GF-D8 (cell line): ENCODE data around the gene ZFHX3.
A peak's percentile ranks its signal among the peaks of the same experiment; 100 is the strongest.
"Not testable (repeated sequence)": the region's sequence is repeated elsewhere in the genome, so short reads cannot be mapped to it uniquely, and the experiment has no call there.

Experiments
- DNase-seq: peaks from one replicate; lab custom pipeline; 2025; lab: John Stamatoyannopoulos, UW

The ZFHX3 gene

GRCh38 chr16:72996291-72997062 is 51.5 kb downstream of the ZFHX3 start:
- no peak for DNase-seq

- not testable (repeated sequence) for DNase-seq
Measured at GRCh38 chr16:72995882-72996270, 52.1 kb downstream of the ZFHX3 start.

DNA sequence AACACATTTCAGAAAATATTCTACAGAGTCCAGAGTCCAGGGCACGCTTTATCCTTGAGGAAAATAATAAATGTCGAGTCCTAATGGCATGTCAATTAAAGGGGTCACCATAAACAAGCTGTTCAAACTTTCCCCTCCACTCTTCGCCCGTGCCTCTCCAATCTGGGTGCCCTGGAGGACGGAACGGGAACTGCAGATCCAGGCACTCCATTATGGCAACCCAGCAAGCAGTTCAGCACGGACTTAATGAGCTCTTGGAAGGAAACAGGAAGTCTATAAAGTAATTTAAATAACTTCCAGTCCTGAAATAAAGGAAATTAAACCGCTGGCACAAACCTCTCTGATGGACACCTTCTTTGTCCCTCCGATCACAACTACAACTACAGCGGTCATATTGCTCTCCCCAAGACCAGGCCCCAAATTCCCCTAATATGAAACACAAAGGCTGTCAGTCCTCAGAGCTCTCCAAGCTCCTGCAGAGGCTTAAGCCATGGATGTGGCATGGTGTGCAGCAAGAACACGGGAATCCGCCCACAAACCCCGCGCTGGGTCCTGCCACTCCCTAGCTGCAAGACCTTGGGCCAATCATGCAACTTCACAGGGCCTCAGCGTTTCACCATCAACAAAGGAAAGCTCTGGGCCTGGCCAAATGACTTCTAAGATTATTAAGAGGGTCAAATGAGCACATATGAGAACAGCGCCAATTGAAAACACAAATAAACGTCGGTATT is 52.6 kb downstream of the ZFHX3 start:
- no peak for DNase-seq

DNA sequence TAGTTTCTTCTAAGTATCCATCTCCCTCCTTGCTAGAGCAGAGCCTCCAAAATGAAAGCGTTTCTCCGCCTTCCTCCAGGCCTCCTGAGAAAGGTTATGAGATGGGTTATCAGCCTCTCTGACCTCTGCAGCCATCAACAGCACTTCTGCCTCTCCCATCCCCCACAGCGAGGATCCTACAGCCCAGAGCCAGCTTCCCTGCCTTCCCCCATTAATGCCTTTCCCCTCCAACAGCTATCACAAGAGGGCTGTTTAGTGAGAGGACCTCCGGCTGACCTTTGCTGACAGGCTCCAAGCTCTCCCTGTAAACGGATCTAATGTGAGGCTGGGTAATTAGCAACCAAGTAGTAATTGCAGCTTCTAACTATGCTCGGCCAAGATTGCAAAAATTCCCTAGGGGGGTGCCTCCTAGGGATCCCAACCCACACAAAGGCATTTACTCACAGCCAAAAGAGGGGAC is 55.8 kb downstream of the ZFHX3 start:
- DNase-seq: no peak

GRCh38 chr16:72991644-72992043 is 56.3 kb downstream of the ZFHX3 start:
- DNase-seq: no peak

GRCh38 chr16:72991211-72991610 is 56.7 kb downstream of the ZFHX3 start:
- DNase-seq: no peak

DNA sequence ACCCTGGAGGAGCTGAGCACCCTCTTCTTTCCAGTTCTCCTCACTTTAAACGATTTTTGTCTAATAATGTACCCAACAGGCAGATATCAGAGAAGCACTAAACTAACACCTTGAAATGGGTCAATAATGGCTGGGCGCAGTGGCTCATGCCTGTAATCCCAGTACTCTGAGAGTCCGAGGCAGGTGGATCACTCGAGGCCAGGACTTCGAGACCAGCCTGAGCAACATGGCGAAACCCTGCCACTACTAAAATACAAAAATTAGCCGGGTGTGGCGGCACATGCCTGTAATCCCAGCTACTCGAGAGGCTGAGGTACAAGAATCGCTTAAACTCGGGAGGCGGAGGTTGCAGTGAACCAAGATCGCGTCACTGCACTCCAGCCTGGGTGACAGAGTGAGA is 57.4 kb downstream of the ZFHX3 start:
- no peak for DNase-seq

DNA sequence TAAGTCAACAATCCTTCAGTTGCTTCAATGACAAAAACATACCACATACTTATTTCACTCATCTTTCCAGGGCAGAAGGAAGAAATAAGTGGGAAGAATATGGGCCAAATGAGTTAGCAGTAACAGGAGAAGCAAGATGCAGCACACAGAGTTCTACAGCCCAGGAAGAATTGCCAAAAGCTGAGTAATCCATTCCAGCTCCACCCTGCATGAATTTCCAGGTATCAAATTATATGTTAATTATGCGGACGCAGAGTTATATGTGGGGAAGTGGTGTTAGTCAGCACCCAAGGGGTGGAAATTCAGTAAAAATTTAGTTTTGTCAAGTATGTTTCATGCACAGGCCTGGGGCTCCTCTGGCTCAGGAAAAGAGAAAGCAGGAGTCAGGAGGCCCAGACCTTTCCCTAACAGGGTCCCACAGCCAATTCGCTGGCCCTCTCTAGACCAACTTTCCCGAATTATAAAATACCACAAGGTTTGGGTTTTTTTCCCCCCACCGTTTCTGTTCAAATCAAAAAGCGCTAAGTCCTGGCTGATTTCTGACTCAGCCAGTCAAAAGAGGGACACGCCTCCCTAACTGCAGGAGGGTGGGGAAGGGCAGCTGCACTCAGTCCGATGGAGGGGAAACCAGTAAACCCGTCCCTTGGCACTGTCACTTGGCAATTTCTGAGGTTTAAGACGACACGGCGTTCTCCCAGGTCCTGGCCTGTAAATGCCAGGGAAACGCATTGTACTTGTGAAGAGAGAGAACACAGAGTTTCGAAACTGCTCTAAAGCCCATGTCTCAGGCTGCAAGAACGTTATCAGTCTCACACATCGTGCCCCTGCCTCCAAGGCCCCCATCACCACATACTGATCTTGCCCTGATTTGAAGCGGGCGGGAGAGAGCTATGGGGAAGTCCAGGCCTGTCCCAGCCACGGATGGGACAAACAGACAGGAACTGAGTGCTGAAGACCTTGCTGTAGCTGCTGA is 58.1 kb downstream of the ZFHX3 start:
- peak; percentile 11 for DNase-seq

DNA sequence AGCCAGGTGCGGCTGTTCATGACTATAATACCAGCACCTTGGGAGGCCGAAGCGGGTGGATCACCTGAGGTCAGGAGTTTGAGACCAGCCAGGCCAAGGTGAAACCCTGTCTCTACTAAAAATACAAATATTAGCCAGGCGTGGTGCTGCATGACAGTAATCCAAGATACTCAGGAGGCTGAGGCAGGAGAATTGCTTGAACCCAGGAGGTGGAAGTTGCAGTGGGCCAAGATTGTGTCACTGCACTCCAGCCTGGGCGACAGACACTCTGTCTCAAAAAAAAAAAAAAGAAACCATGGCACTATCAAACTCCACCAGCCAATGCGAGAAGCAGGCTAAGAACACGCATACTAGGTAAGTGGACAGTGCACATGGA is 58.7 kb downstream of the ZFHX3 start:
- not testable (repeated sequence) for DNase-seq

DNA sequence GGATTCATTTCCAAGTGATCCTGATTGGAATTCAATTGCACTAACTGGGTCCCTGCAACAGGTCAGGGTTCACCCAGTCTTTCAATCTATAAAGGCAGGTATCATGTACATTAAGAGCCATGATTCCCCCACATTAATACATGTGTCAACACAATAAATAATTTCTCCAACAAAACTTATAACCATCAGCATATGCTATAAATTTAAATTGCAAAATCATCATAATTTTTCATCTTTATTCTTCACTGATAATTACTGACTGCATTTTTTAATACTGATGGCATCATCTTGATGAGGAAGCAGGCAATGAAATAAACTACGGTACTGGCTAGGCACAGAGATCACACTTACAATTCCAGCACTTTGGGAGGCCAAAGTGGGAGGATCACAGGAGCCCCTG is 59.4 kb downstream of the ZFHX3 start:
- DNase-seq: no peak

GRCh38 chr16:72987480-72987901 is 60.4 kb downstream of the ZFHX3 start:
- DNase-seq: no peak

DNA sequence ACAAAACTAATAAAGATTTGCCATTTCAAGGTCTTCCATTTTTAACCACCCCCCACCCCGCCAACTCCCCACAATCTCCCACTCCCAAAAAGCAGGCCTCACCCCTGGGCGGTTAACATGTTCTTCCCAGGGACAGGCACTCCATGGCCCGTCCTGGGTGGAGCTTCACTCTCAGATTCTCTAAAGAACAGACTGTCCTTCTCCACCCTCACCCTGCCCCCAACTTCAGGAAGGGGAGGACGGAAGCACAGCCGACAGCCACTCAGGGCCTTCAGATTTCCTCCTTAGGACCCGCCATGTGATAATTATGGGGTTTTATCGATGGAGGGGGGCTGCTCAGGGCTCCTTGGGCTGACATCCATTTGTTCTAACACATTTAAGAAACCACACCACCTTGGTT is 61.9 kb downstream of the ZFHX3 start:
- no peak for DNase-seq

DNA sequence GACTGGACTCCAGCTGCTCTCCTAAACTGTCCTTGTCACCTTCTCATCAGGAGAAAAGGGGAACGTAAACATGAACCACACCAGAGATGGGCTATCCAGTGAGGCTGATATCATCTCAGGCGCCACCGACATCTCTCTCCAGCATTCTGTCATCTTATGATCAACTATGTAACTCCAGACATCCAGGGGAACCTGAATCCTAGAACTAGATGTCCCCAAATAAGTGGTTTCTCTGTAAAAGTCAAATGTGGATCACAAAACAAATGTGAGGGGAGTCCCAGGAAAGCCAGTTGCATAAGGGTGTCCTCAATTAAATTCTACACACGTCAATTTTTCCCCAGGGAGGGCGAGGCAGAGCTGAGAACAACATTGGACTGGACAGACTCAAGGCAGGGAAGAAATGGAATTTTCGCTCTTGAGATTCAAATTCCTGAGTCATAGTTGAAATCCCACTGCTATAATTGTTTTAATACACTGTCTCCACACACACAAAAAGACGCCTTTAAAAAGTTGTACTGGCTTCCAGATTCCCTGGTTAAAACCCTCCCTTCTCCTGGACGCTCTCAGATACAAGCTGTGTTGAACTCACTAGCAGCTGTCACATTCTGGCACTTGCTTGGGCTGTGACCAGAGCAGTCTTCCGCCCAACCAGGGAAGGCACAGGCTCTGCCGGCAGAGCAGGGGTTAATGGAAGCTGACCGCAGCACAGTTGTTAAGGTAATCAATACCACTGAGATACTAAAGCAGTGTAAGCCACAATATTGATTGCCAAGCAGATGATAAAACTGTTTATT is 62.6 kb downstream of the ZFHX3 start:
- DNase-seq: no peak

DNA sequence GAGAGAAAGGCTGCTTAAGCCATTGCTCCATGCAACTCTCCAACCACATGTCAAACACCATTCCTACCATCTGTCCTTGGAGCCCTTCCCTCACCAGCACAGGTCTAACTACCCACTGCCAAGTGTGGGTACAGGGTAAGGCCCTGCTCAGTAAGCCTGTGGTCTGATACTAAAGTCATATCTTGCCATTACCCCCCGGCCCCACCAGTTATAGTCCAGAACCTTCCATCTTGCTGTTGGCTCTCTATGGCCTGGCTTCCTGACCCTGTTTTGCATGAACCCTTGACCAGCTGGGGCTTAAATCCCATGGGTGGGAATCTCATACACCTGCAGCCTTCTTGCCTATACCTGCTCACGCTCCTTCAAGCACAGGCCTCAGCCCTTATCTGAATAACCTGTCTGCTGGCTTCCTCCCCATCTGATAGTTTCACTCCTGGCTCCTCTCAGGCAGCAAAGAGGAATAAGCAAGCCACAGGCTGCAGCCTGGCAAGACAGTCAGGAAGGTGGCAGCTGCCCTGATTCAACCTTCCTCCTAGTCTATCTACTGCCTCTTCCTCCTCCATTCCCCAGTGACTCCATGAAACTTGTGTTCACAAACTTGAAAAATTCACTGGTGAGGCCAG is 64.1 kb downstream of the ZFHX3 start:
- DNase-seq: no peak

GRCh38 chr16:72983241-72983640 is 64.7 kb downstream of the ZFHX3 start:
- DNase-seq: no peak

DNA sequence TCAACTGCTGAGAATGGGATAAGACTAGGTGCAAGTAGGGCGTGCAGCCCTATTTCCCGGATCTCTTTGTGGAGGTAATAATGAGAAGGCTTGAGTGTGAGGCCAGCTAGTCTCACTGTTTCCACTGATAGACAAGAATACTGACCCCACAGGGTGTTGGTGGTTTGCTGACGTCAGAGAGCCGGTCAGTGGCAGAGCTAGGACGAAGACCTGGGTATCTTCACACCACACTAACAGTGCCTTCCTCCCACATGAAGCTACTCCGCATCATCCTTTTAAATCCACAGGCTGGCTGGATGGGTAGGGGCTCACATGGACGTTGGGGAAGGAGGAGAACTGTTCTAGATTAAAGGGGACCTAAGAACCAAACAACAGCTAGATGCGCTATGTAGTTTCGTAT is 68.0 kb downstream of the ZFHX3 start:
- DNase-seq: no peak

- no peak for DNase-seq
Measured at GRCh38 chr16:72978212-72978611, 69.7 kb downstream of the ZFHX3 start.

DNA sequence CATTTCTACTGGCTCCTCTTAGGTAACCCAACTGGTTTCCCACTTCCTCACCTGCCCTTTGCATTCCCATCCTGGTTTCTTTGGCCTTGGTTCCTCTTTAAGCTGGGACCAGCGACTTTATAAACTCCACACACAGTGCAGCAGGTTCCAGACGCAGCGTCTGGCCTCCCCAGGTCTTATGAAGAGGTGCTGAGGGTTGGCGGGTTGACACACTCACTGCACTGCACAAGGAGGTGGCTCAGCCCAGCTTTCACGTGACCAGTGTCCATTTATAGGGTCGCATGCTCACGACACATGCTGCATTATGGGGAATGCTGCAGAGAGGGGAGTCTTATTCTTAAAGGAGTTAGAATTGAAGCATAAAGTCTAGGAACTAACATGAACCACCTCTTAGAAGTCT is 70.8 kb downstream of the ZFHX3 start:
- no peak for DNase-seq

- no peak for DNase-seq
Measured at GRCh38 chr16:72976438-72977064, 71.4 kb downstream of the ZFHX3 start.

DNA sequence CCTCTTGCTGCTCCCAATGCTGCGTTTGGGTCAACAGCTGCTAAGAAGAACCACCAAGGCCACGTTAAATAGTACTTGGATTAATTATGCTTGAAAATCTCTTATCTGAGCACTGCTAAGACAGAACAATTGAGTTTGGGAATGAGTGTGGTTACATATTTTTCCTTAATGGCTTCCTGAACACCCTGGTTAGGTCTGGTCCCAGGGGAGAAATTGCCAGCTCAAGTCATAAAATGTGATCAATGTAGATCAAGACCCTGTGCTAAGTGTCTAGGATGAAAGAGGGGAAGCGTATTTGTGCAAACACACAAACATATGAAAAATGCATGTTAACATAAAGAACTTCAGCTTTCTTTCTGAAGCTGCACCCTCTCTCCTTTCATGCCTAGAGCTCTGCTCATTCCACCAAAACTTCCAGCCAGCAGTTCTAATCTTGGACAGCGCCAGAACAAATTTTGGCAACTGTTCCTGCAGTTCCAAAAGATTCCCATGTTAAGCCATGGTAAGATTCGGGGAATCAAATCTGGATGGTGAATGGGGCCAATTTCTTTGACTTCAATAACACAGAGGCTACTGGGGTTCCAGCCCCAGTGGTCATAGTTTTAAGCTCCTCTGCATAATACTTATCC is 72.0 kb downstream of the ZFHX3 start:
- DNase-seq: no peak
